H9 (cell line): ENCODE measurements around the gene ABCA4. TPM values are rescaled to one million over a fixed set of nuclear protein-coding genes. Genes with fewer than 3 reads are reported as not detected.
"Not testable (repeated sequence)": the region's sequence is repeated elsewhere in the genome, so short reads cannot be mapped to it uniquely, and the experiment has no call there.

Experiments used
- DNase-seq: peaks from one replicate; pipeline ENCODE4 v3.0.0-alpha.2; 2017
- H2AFZ ChIP-seq: one replicate; pipeline ENCODE4 v1.6.1; 2013; ENCODE audit warnings: mild to moderate bottlenecking, low read length, control low read depth, moderate library complexity
- H2AK5ac ChIP-seq: 2 replicates; pipeline ENCODE4 v1.6.1; 2013; ENCODE audit warnings: low read length, control low read depth, mixed read lengths; ENCODE audit not compliant: insufficient read length
- H2BK120ac ChIP-seq: one replicate; pipeline ENCODE4 v1.6.1; 2013; ENCODE audit warnings: low read depth, mild to moderate bottlenecking, low read length, control low read depth, inconsistent platforms; ENCODE audit not compliant: poor library complexity, severe bottlenecking
- H2BK12ac ChIP-seq: 2 replicates; pipeline ENCODE4 v1.6.1; 2013; ENCODE audit warnings: low read length, control low read depth, mixed read lengths, low read depth; ENCODE audit not compliant: insufficient read length
- H2BK15ac ChIP-seq: 2 replicates; pipeline ENCODE4 v1.6.1; 2013; ENCODE audit warnings: low read depth, low read length, control low read depth
- H2BK20ac ChIP-seq: one replicate; pipeline ENCODE4 v1.6.1; 2013; ENCODE audit warnings: low read depth, mild to moderate bottlenecking, low read length, control low read depth, inconsistent platforms; ENCODE audit not compliant: poor library complexity, severe bottlenecking
- H2BK5ac ChIP-seq: 2 replicates; pipeline ENCODE4 v1.6.1; 2013; ENCODE audit warnings: low read length, control low read depth, mixed read lengths; ENCODE audit not compliant: insufficient read length
- H3K14ac ChIP-seq: 2 replicates; pipeline ENCODE4 v1.6.1; 2013; ENCODE audit warnings: low read length, control low read depth; ENCODE audit not compliant: insufficient read depth
- H3K18ac ChIP-seq: 2 replicates; pipeline ENCODE4 v1.6.1; 2013; ENCODE audit warnings: low read depth, mild to moderate bottlenecking, mixed read lengths, low read length, control low read depth; ENCODE audit not compliant: insufficient read length
- H3K23ac ChIP-seq: 2 replicates; pipeline ENCODE4 v1.6.1; 2013; ENCODE audit warnings: low read length, control low read depth, mixed read lengths, low read depth; ENCODE audit not compliant: insufficient read length
- H3K23me2 ChIP-seq: 2 replicates; pipeline ENCODE4 v1.6.1; 2013; ENCODE audit warnings: low read depth, mild to moderate bottlenecking, mixed read lengths, low read length, control low read depth; ENCODE audit not compliant: insufficient read length, poor library complexity, severe bottlenecking
- H3K27ac ChIP-seq: 2 replicates; pipeline ENCODE4 v1.5.1; 2013; ENCODE audit warnings: low read length, control low read depth, mixed read lengths, low read depth; ENCODE audit not compliant: insufficient read length
- H3K27me3 ChIP-seq: 2 replicates; pipeline ENCODE4 v1.6.1; 2013; ENCODE audit warnings: low read length, control low read depth, inconsistent platforms; ENCODE audit not compliant: insufficient read depth
- H3K4ac ChIP-seq: 2 replicates; pipeline ENCODE4 v1.6.1; 2013; ENCODE audit warnings: low read depth, mild to moderate bottlenecking, control low read depth, inconsistent platforms, low read length, moderate library complexity
- H3K4me1 ChIP-seq: 2 replicates; pipeline ENCODE4 v1.6.1; 2013; ENCODE audit warnings: low read length, control low read depth, inconsistent platforms; ENCODE audit not compliant: insufficient read depth
- H3K4me2 ChIP-seq: 2 replicates; pipeline ENCODE4 v1.6.1; 2013; ENCODE audit warnings: low read length, control low read depth, mixed read lengths; ENCODE audit not compliant: insufficient read length, insufficient read depth
- H3K56ac ChIP-seq: 2 replicates; pipeline ENCODE4 v1.6.1; 2013; ENCODE audit warnings: low read depth, mild to moderate bottlenecking, mixed read lengths, low read length, control low read depth; ENCODE audit not compliant: insufficient read length
- H3K79me1 ChIP-seq: 2 replicates; pipeline ENCODE4 v1.6.1; 2013; ENCODE audit warnings: low read depth, mild to moderate bottlenecking, moderate library complexity, low read length, control low read depth, inconsistent platforms; ENCODE audit not compliant: insufficient read depth, poor library complexity, severe bottlenecking
- H3K79me2 ChIP-seq: 2 replicates; pipeline ENCODE4 v1.6.1; 2013; ENCODE audit warnings: low read length, control low read depth, inconsistent platforms; ENCODE audit not compliant: insufficient read depth
- H3K9ac ChIP-seq: 2 replicates; pipeline ENCODE4 v1.6.1; 2013; ENCODE audit warnings: low read length, control low read depth, mixed read lengths; ENCODE audit not compliant: insufficient read length; ENCODE audit errors: extremely low read depth
- H3K9me3 ChIP-seq: one replicate; pipeline ENCODE4 v1.6.1; 2013; ENCODE audit warnings: low read depth, low read length, inconsistent platforms; ENCODE audit not compliant: control insufficient read depth
- H3T11ph ChIP-seq: one replicate; pipeline ENCODE4 v1.6.1; 2013; ENCODE audit warnings: mild to moderate bottlenecking, low read length, control low read depth, inconsistent platforms
- H4K20me1 ChIP-seq: one replicate; pipeline ENCODE4 v1.6.1; 2013; ENCODE audit not compliant: control insufficient read depth, insufficient read length, insufficient read depth
- H4K5ac ChIP-seq: 2 replicates; pipeline ENCODE4 v1.6.1; 2013; ENCODE audit warnings: low read depth, mild to moderate bottlenecking, mixed read lengths, low read length, control low read depth; ENCODE audit not compliant: insufficient read length
- H4K8ac ChIP-seq: replicated peaks from 2 replicates; pipeline ENCODE4 v1.6.1; 2013; ENCODE audit warnings: low read length, control low read depth, mixed read lengths, low read depth; ENCODE audit not compliant: insufficient read length
- H4K91ac ChIP-seq: 2 replicates; pipeline ENCODE4 v1.6.1; 2013; ENCODE audit warnings: low read depth, mild to moderate bottlenecking, moderate library complexity, mixed read lengths, low read length, control low read depth; ENCODE audit not compliant: insufficient read length
- H3K27ac Mint-ChIP-seq, 3 experiments: 2 replicates in 2 of 3; 3 replicates in 1 of 3; pipeline ENCODE4 v1.8.0; 2020 to 2021; ENCODE audit warnings: mixed read lengths in 3 of 3, mild to moderate bottlenecking in 1 of 3, moderate library complexity in 1 of 3
- H3K27me3 Mint-ChIP-seq: 2 replicates; pipeline ENCODE4 v1.8.0; 2021; ENCODE audit warnings: low read depth, mild to moderate bottlenecking, moderate library complexity, mixed read lengths
- H3K36me3 Mint-ChIP-seq, 3 experiments: 2 replicates in 2 of 3; 3 replicates in 1 of 3; pipeline ENCODE4 v1.8.0; 2020 to 2021; ENCODE audit warnings: low read depth in 3 of 3, mixed read lengths in 3 of 3; ENCODE audit not compliant: insufficient read depth in 1 of 3
- H3K4me1 Mint-ChIP-seq, 2 experiments: 2 replicates each; pipeline ENCODE4 v1.8.0; 2020; ENCODE audit warnings: mixed read lengths in 2 of 2
- H3K4me3 Mint-ChIP-seq, 2 experiments: 2 replicates in 1 of 2; 3 replicates in 1 of 2; pipeline ENCODE4 v1.8.0; 2020 to 2021; ENCODE audit warnings: mild to moderate bottlenecking in 2 of 2, mixed read lengths in 2 of 2, moderate library complexity in 1 of 2
- H3K9me3 Mint-ChIP-seq, 2 experiments: 2 replicates in 1 of 2; 3 replicates in 1 of 2; pipeline ENCODE4 v1.8.0; 2020; ENCODE audit warnings: mild to moderate bottlenecking in 2 of 2, mixed read lengths in 2 of 2, moderate library complexity in 1 of 2
- WGBS: extraction: QIAGEN DNeasy Blood & Tissue Kit; methylation state at CpG from one replicate; pipeline ENCODE4 v1.1.7; 2013; ENCODE audit warnings: missing lambda C conversion rate, low lambda C conversion rate, mixed read lengths; ENCODE audit not compliant: insufficient read length; ENCODE audit errors: extremely low coverage; 5-methylcytosine and 5-hydroxymethylcytosine counted together
- total RNA-seq: library from RNA; stranded (reverse); gene quantifications from 2 replicates; pipeline ENCODE4 v1.2.1, GENCODE V29; 2021
- TF ChIP-seq, protein P1 (sequence below): fragments of 200-600 bp; sonication (generic); conservative IDR thresholded peaks from 3 replicates; pipeline ENCODE4 v1.8.0; 2021; ENCODE audit warnings: antibody characterized with exemption, mild to moderate bottlenecking

The ABCA4 gene
- total RNA-seq, 1 experiment from 2014 or later = not detected

GRCh38 chr1:93999840-94000415 is 121.0 kb downstream of the ABCA4 start:
- H3K79me1 ChIP-seq = no peaks in the 10 kb centered on the region
- no peaks in the 10 kb centered on the region for H3K23me2 ChIP-seq
- H3K36me3 Mint-ChIP-seq = no peaks in the 10 kb centered on the region
- H3K9ac ChIP-seq = no peak overlapping the region
- no peak overlapping the region for H3K56ac ChIP-seq
- H4K8ac ChIP-seq = no peak overlapping the region
- H4K20me1 ChIP-seq = no peaks in the 10 kb centered on the region
- H3K9me3 Mint-ChIP-seq = no peaks in the 10 kb centered on the region
- no peak for DNase-seq
- H2BK5ac ChIP-seq = no peak overlapping the region
- no peak overlapping the region for H3K14ac ChIP-seq
- no peak overlapping the region for H2BK15ac ChIP-seq
- no peak overlapping the region for H2BK120ac ChIP-seq
- H4K5ac ChIP-seq = no peak overlapping the region
- H3K4me3 Mint-ChIP-seq = no peak overlapping the region
- no peak overlapping the region for H3K27ac Mint-ChIP-seq
- no peak overlapping the region for H2BK12ac ChIP-seq
- H3K27me3 ChIP-seq = no peaks in the 10 kb centered on the region
- no peaks in the 10 kb centered on the region for H3K4me1 ChIP-seq
- no peaks in the 10 kb centered on the region; the same call in 1 of the 2 replicates for H3K27me3 Mint-ChIP-seq
- H3K79me2 ChIP-seq = no peaks in the 10 kb centered on the region
- TF ChIP-seq, protein P1, sequence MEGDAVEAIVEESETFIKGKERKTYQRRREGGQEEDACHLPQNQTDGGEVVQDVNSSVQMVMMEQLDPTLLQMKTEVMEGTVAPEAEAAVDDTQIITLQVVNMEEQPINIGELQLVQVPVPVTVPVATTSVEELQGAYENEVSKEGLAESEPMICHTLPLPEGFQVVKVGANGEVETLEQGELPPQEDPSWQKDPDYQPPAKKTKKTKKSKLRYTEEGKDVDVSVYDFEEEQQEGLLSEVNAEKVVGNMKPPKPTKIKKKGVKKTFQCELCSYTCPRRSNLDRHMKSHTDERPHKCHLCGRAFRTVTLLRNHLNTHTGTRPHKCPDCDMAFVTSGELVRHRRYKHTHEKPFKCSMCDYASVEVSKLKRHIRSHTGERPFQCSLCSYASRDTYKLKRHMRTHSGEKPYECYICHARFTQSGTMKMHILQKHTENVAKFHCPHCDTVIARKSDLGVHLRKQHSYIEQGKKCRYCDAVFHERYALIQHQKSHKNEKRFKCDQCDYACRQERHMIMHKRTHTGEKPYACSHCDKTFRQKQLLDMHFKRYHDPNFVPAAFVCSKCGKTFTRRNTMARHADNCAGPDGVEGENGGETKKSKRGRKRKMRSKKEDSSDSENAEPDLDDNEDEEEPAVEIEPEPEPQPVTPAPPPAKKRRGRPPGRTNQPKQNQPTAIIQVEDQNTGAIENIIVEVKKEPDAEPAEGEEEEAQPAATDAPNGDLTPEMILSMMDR = no peak
- no peak overlapping the region for H3K27ac ChIP-seq
- no peak overlapping the region for H2AK5ac ChIP-seq
- H3K4me2 ChIP-seq = no peak overlapping the region
- no peak overlapping the region for H2BK20ac ChIP-seq
- H3K4ac ChIP-seq = no peak overlapping the region
- H2AFZ ChIP-seq = no peak overlapping the region
- WGBS = no CpG with 5 or more reads among the region's 3 CpGs
- H3T11ph ChIP-seq = no peak overlapping the region
- H4K91ac ChIP-seq = no peak overlapping the region
- no peaks in the 10 kb centered on the region for H3K9me3 ChIP-seq
- H3K4me1 Mint-ChIP-seq = no peaks in the 10 kb centered on the region
- no peak overlapping the region for H3K23ac ChIP-seq
- H3K18ac ChIP-seq = no peak overlapping the region

GRCh38 chr1:93998532-93998931 is 122.4 kb downstream of the ABCA4 start:
- H3K9me3 ChIP-seq, H3T11ph ChIP-seq, H2BK15ac ChIP-seq, H3K56ac ChIP-seq, H3K27ac ChIP-seq, H3K23me2 ChIP-seq, H3K79me2 ChIP-seq, H3K4me2 ChIP-seq, DNase-seq, H3K79me1 ChIP-seq, H3K9me3 Mint-ChIP-seq, H3K4me1 ChIP-seq, H2BK5ac ChIP-seq, H2AFZ ChIP-seq, H4K5ac ChIP-seq, H3K4ac ChIP-seq, H3K27me3 ChIP-seq, H2AK5ac ChIP-seq, H4K8ac ChIP-seq, H2BK20ac ChIP-seq, H3K18ac ChIP-seq, H3K4me1 Mint-ChIP-seq, H3K27me3 Mint-ChIP-seq, H4K20me1 ChIP-seq, H2BK120ac ChIP-seq, H4K91ac ChIP-seq, H3K27ac Mint-ChIP-seq, H3K36me3 Mint-ChIP-seq, H3K23ac ChIP-seq, H3K14ac ChIP-seq, H3K4me3 Mint-ChIP-seq, H2BK12ac ChIP-seq, H3K9ac ChIP-seq: not testable (repeated sequence)
- no CpG with 5 or more reads among the region's 4 CpGs for WGBS
